DMS79 (cell line): ENCODE results near the gene FOXP1.

Experiments
- DNase-seq: peaks from one replicate; lab custom pipeline; 2025; lab: John Stamatoyannopoulos, UW

FOXP1 gene

GRCh38 chr3:71264840-71265239 lies 318.7 kb downstream of the FOXP1 start:
- no peak for DNase-seq

DNA sequence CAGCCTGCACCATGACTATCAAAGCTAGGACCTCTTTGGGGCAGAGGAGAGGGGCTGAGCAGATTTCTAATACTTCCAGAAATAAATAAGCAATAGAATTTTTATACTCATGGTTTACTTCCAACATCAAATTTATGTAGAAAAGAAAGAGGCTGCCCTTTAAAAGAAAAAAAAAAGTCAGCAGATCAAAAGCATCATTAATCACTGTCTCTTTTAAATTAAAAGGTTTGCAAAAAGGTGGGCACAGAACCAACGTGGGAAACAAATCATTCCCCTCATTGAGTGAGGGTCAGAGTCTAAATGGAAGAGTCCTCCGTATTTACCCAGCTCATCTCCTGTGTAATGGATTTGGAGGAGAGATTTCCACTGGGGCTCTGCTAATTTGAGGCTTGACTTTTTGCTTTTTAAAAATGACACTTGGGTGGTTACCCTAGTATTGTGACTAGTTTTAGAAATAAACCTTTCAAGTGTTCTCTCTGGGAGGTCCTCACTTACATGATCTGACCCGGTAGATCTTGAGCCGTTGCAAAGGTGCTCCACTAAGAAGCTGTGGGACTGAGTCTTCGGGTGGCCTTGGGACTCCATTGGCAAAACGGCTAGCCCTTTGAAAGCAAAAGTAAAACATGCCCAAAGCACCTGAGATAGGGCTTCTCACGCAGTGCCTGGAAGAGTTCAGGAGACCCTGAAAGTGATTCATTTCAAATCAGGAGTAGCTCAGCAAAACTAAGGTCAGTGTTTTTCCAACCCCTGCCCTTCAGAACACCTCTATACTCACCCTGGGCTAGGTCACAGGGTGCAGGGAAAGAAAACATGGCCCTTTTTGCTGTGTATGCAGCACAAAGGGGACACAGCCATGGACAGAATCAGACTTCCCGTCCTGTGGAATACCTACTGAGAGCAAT lies 320.9 kb downstream of the FOXP1 start:
- DNase-seq: no peak

DNA sequence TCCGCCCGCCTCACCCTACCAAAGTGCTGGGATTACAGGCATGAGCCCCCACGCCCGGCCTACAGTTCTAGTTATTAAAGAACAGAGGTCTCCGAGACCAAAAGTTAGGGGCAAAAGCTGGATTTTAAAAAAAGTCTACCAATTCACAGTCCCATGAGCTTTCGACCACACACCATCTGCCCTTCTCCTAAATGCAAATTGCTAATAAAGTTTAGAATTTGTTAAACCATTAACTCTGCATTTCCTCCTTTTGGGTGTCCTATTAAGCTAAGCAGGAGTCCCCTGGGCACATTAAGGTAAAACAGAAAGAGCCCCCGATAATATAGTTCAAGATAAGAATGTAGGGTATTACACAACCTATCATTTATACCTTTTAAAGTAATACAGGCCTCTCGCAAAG lies 322.7 kb downstream of the FOXP1 start:
- DNase-seq: no peak

GRCh38 chr3:71258526-71258925 lies 325.0 kb downstream of the FOXP1 start:
- no peak for DNase-seq

GRCh38 chr3:71258116-71258515 lies 325.4 kb downstream of the FOXP1 start:
- no peak for DNase-seq

DNA sequence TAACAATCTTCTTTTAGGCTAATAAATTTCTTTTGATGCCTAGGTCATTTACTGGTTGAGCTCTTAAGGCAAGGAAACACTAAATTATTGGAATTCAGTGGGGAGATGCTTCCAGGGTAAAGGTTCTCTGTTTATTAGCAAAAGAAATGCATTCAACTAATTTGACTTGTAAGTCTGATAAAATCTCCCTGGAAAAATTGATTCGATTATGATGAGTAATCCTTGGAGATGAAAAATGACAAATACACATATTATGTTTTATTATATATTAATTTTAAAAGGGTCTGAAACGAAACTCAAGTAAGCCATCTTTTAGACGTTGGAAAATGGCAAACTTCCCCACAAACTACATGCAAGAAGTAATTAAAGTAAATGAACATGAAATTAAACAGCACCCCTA lies 328.0 kb downstream of the FOXP1 start:
- DNase-seq: no peak

GRCh38 chr3:71254281-71255057 lies 329.1 kb downstream of the FOXP1 start:
- no peak for DNase-seq

DNA sequence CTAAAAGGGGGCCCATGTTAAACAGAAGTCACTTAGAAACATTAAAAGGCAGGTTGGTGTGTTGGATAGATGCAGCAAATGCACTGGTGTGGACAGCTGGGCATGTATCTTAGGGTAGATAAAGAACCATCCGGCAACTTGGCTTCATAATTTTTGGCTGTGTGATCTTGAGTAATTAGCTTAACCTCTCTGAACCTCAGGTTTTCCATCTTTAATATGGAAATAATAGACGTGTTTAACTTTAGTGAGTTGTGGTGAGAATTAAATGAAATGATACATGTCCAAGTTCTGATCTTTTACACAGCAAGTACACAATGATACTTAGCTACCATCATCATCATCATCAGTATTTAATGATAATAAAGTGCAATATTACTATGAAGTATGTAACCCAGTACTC lies 330.4 kb downstream of the FOXP1 start:
- DNase-seq: no peak

- no peak for DNase-seq
These were observed 331.1 kb downstream of the FOXP1 start for GRCh38 chr3:71252466-71252865.

DNA sequence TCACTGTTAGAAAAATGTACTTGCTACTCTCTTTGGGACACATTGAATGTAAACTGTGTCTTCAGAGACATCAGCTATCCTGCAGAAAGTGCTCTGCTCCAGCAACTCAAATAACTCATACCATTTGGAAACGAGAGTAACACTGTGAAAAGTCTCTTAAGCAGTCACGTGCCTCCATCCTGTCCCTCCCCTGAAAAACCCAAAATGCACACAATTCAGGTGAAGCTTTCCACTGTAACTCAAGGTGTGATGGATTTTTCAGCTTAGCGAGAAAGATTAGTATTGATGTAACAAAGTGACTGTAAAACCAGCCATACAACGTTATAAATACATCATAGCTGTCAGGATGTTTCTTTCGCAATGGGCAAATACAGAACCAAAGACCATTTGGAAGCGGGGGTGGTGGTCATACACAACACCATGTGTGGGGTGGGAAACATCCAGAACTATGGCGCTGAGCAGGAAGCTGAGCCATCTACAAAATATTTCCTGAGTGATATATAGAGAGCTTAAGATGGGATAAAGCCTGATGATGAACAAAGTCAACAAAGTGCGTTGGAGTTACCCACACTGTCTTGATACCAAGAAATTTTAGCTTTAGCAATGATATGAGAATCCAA lies 332.3 kb downstream of the FOXP1 start:
- no peak for DNase-seq

GRCh38 chr3:71250026-71250425 lies 333.5 kb downstream of the FOXP1 start:
- DNase-seq: no peak

GRCh38 chr3:71247958-71248335 lies 335.6 kb downstream of the FOXP1 start:
- no peak for DNase-seq

DNA sequence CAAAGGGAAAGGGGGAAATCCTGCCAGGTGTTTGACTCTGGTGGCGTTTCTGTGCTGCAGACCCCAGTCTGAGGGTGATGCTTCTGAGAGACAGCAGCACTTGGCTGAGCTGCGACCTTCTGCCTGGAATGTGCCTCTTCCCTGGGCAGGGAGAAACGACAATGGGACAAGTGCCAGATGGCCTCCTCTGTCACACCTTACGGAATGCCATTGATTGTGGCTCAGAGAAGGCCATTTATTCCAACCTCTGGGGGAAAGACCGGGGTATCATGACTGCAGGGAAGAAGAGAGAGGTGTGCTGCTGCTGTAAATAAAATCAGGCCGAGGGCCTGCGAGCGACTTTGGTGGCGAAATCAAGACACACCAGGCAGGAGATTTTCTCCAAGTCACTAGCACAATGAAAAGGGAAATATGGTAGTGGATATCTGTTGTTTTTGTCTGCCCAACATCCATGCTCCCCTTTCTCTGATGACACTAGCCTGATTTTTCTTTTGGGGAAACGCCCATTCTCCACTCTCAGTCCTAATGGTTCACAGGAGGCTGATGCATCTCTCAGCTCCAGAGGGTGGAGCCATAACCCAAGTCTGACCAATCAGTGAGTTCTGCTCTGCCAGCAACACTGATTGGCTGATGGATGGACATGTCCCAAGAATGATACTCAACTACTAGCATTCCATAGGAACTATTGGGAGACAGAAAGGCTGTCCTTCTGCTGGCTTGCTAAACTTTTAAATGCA lies 336.1 kb downstream of the FOXP1 start:
- DNase-seq: no peak

DNA sequence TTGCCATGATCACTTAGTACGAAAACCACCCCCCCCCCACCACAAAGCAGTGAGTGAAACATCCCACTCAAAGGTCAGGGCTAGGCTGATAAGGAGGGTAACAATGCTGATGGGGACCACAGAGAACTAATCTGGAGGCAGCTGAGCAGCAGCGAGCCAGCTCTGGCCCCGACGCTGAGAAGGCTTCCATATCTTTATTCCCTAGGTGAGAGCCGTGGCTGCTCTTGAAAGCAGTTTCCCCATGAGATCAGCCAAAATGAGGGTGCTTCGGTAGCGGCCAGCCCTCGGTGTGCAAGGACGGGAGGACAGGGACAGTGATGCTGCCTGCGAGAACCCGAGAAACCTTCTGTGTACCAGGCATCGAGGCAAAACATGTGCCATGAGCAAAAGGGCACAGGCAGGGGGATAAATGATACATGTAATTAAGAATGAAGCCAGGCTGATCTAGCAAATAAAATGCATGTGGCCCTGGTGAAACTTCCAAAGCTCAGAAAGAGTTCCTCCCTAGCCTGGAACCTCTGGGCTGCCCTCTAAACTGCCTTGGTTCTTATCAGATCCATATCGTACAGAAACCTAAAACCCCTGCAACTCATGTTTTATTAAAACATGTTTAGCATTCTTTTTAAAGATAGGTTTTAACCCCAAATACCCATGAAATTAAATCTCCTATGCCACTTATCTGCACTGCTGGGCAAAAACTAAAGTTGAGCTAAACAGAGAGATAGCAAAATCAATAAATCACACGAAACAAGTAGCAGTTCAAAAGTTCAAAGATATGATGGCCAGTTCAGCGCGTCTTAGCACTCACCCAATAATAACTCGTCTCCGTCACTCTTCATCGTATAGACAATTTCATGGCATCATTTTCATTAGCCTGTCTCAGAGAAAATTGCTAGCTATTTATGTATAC lies 337.3 kb downstream of the FOXP1 start:
- DNase-seq: no peak

DNA sequence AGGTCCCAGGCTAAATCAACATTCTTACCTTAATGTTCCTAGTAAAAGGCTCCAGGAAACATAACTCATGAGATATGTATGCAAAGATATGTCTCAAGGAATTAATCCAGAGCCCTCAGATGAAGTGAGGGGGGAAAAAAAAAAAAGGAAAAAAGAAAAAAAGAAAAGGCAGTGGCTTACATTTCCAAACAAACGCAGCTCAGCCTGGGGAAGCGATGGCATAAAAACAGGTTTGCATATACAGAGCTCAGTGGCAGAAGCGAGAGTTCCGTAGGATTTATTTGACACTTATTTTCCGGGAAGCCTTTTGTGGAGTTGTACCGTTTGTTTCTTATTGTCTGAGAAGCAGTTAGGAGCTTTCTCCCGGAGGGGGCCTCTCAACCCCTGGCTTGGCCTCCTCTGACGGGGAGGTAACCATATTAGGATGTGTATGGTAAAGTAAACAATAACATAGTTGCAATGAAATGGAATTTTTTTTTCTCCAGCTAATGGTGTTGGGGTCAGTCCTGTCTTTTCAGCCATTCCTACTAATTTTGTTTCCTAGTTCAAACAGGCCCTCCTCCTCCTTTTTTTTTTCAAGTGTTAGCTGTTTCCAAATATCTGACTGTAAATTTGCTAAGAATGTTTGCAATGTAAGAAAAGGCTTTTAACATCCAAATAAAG lies 338.6 kb downstream of the FOXP1 start:
- DNase-seq: no peak

- DNase-seq: no peak
These were observed 339.2 kb downstream of the FOXP1 start for GRCh38 chr3:71244153-71244825.

DNA sequence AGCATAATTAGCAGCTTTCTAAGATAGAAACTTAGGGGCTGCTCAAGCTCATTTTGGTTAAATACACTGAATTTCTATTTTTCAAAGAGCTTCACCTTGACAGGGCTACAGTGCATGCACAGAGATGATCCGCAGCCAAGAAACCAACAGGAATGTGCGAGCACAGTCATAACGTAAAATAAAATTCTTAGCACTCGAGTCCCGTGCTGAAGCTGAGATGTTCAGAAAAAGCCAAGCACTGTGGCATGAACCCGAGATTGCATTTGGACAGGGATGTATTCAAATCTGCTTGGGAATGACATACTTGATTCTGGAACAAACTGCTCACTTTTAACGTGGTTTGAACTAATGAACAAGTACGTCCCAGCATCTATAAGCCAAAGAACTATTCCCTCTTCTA lies 340.3 kb downstream of the FOXP1 start:
- no peak for DNase-seq

- DNase-seq: no peak
These were observed 341.5 kb downstream of the FOXP1 start for GRCh38 chr3:71241981-71242560.

- DNase-seq: no peak
These were observed 342.2 kb downstream of the FOXP1 start for GRCh38 chr3:71241246-71241901.
